ENCODE measurements around the gene UBE2V1.

DNA sequence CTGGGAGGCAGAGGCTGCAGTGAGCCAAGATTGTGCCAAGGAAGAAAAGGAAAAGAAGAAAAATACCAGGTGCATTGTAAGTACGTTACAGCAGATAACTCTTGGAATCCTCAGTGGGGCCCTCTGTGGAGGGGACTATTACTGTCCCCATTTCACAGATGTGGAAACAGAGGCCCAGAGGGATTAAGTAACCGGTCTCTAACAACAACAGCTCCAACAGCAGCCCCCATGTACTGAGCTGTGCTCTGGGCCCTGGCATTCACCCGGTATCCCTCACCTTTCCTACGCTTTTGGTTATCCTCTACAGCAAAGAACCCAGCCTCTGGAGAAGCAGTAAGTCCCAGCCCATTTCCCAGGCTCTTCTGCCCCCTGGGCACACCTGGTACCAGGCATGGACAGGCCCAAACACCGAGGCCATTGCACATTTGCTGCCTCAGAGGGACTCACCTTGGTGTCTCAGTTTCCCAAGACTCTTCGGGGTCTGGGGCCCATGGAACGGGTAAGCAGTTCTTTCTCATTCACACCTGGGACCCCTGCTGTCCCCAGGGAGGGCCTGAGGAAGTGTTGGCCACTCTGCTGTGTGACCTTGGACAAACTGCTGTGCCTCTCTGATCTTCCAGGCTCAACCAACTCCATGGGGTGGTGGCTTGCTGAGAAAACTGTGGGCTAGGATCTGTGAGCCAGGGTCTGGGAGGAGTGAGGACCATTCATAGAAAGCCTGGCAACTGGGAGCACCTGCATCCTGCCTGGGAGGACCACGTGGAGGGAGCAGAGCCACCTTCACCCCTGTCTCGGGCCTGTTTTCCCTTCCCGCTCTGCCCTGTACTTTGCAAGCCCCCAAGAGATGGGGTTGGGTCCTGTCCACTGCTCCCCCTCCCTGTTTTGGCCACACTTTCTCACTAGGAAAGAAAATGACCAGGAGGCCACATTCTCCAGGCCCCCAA, 70.3 kb downstream of the UBE2V1 start:
- TF ChIP-seq, protein P1, sequence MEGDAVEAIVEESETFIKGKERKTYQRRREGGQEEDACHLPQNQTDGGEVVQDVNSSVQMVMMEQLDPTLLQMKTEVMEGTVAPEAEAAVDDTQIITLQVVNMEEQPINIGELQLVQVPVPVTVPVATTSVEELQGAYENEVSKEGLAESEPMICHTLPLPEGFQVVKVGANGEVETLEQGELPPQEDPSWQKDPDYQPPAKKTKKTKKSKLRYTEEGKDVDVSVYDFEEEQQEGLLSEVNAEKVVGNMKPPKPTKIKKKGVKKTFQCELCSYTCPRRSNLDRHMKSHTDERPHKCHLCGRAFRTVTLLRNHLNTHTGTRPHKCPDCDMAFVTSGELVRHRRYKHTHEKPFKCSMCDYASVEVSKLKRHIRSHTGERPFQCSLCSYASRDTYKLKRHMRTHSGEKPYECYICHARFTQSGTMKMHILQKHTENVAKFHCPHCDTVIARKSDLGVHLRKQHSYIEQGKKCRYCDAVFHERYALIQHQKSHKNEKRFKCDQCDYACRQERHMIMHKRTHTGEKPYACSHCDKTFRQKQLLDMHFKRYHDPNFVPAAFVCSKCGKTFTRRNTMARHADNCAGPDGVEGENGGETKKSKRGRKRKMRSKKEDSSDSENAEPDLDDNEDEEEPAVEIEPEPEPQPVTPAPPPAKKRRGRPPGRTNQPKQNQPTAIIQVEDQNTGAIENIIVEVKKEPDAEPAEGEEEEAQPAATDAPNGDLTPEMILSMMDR (IDR thresholded peaks at IDR 0.05; ENCODE audit: poor library complexity), result no peak
- no peak for TF ChIP-seq EZH2 (IDR thresholded peaks at IDR 0.05; ENCODE audit: borderline replicate concordance)
